ENCODE measurements around the gene RNF215.

The RNF215 gene

GRCh38 chr22:30425616-30426387 lies 38.6 kb upstream of the RNF215 start, which contains the start of gene MTFP1:
Gene MTFP1, plus strand, starts transcription at chr22:30425768. Its CDS starts 112 bp downstream, at chr22:30425880.
- H2BK5ac ChIP-seq (ENCODE audit: low read depth, low read length, poor library complexity), result peak within 1 kb of the TSS; percentile 51
- H4K12ac ChIP-seq (ENCODE audit: low read depth, low read length), result peak within 1 kb of the TSS; percentile 54
- peak within 1 kb of the TSS; percentile 89 for H3K4me3 ChIP-seq (ENCODE audit: low read depth, low read length)
- peak; percentile 66 to 72 for DNase-seq
- WGBS (ENCODE audit: extremely low coverage, insufficient coverage, insufficient read length), result no CpG with 5 or more reads among the region's 61 CpGs
- peaks cover 7 to 8% of the 10 kb centered on the region in 2 experiments for H3K36me3 ChIP-seq (ENCODE audit: control insufficient read depth in 1 of 2, insufficient read depth in 2 of 2, low read length in 2 of 2)
- H3K79me2 ChIP-seq (ENCODE audit: control insufficient read depth, insufficient read depth, low read length, poor library complexity), result peaks cover 8% of the 10 kb centered on the region
- H4K8ac ChIP-seq (ENCODE audit: low read depth, low read length), result peak within 1 kb of the TSS; percentile 87
- H3K9ac ChIP-seq (ENCODE audit: low read length), result peak within 1 kb of the TSS; percentile 68
- H4K91ac ChIP-seq (ENCODE audit: low read depth, low read length), result peak within 1 kb of the TSS; percentile 72
- H2BK12ac ChIP-seq (ENCODE audit: low read length), result peak within 1 kb of the TSS; percentile 44
- peak within 1 kb of the TSS; percentile 93 for H3K18ac ChIP-seq (ENCODE audit: low read length)
- peak within 1 kb of the TSS; percentile 88 for H2AFZ ChIP-seq (ENCODE audit: insufficient read depth, low read length, poor library complexity)
- H3K23ac ChIP-seq (ENCODE audit: low read length), result no peak within 1 kb of the TSS
- no peaks in the 10 kb centered on the region for H3K27me3 ChIP-seq (ENCODE audit: insufficient read depth, low read length)
- peaks cover 10 to 24% of the 10 kb centered on the region in 2 experiments for H3K4me1 ChIP-seq (ENCODE audit: control insufficient read depth in 1 of 2, insufficient read depth in 2 of 2, low read length in 2 of 2)
- H3K14ac ChIP-seq (ENCODE audit: low read length), result peak within 1 kb of the TSS; percentile 79
- H2AK5ac ChIP-seq (ENCODE audit: low read length), result peak within 1 kb of the TSS; percentile 15
- peak within 1 kb of the TSS; percentile 61 for H3K4me2 ChIP-seq (ENCODE audit: low read length)
- H3K79me1 ChIP-seq (ENCODE audit: low read length), result peaks cover 15% of the 10 kb centered on the region
- H3K27ac ChIP-seq (ENCODE audit: low read depth, low read length), result peak within 1 kb of the TSS; percentile 48
- peaks cover 4% of the 10 kb centered on the region for H3K9me3 ChIP-seq (ENCODE audit: insufficient read depth, low read depth, low read length)
- peak within 1 kb of the TSS; percentile 84 for H2BK120ac ChIP-seq (ENCODE audit: insufficient read depth, low read length, poor library complexity)
- H3K4ac ChIP-seq (ENCODE audit: low read depth, low read length), result peak within 1 kb of the TSS; percentile 57

GRCh38 chr22:30425327-30425615 lies 38.1 kb upstream of the RNF215 start:
- WGBS (ENCODE audit: extremely low coverage, insufficient coverage, insufficient read length), result no CpG with 5 or more reads among the region's 9 CpGs
- H3K79me1 ChIP-seq (ENCODE audit: low read length), result peaks cover 15% of the 10 kb centered on the region
- DNase-seq, result no peak

GRCh38 chr22:30424534-30425326 lies 37.5 kb upstream of the RNF215 start:
- WGBS (ENCODE audit: extremely low coverage, insufficient coverage, insufficient read length), result no CpG with 5 or more reads among the region's 20 CpGs
- peak overlapping the region; percentile 13 for H2BK120ac ChIP-seq (ENCODE audit: insufficient read depth, low read length, poor library complexity)
- H3K4ac ChIP-seq (ENCODE audit: low read depth, low read length), result no peak overlapping the region

More at GRCh38 chr22:30425327-30425615, 38.1 kb upstream of the RNF215 start:
- H3K4me1 ChIP-seq (ENCODE audit: control insufficient read depth in 1 of 2, insufficient read depth in 2 of 2, low read length in 2 of 2), result peaks cover 10 to 26% of the 10 kb centered on the region in 2 experiments
- no peak overlapping the region for H3K23ac ChIP-seq (ENCODE audit: low read length)
- no peak overlapping the region for H3K18ac ChIP-seq (ENCODE audit: low read length)
- H3K9ac ChIP-seq (ENCODE audit: low read length), result peak overlapping the region; percentile 47
- H4K12ac ChIP-seq (ENCODE audit: low read depth, low read length), result no peak overlapping the region
- H3K79me2 ChIP-seq (ENCODE audit: control insufficient read depth, insufficient read depth, low read length, poor library complexity), result peaks cover 8% of the 10 kb centered on the region
- no peak overlapping the region for H3K14ac ChIP-seq (ENCODE audit: low read length)
- H2BK5ac ChIP-seq (ENCODE audit: low read depth, low read length, poor library complexity), result no peak overlapping the region
- H3K4ac ChIP-seq (ENCODE audit: low read depth, low read length), result no peak overlapping the region
- H3K36me3 ChIP-seq (ENCODE audit: control insufficient read depth in 1 of 2, insufficient read depth in 2 of 2, low read length in 2 of 2), result peaks cover 7 to 8% of the 10 kb centered on the region in 2 experiments
- H2BK12ac ChIP-seq (ENCODE audit: low read length), result peak overlapping the region; percentile 27
- no peak overlapping the region for H3K27ac ChIP-seq (ENCODE audit: low read depth, low read length)
- H2AFZ ChIP-seq (ENCODE audit: insufficient read depth, low read length, poor library complexity), result peak overlapping the region; percentile 88
- H3K27me3 ChIP-seq (ENCODE audit: insufficient read depth, low read length), result no peaks in the 10 kb centered on the region
- H4K8ac ChIP-seq (ENCODE audit: low read depth, low read length), result peak overlapping the region; percentile 63
- H2BK120ac ChIP-seq (ENCODE audit: insufficient read depth, low read length, poor library complexity), result no peak overlapping the region
- H3K4me2 ChIP-seq (ENCODE audit: low read length), result peak overlapping the region; percentile 59
- H4K91ac ChIP-seq (ENCODE audit: low read depth, low read length), result no peak overlapping the region
- H3K9me3 ChIP-seq (ENCODE audit: insufficient read depth, low read depth, low read length), result peaks cover 4% of the 10 kb centered on the region
- no peak overlapping the region for H2AK5ac ChIP-seq (ENCODE audit: low read length)
- H3K4me3 ChIP-seq (ENCODE audit: low read depth, low read length), result peak overlapping the region; percentile 89

GRCh38 chr22:30423959-30424533 lies 36.8 kb upstream of the RNF215 start:
- Histone ChIP-seq H3K79me1 (ENCODE audit: low read length) (peaks cover 15% of the 10 kb centered on the region), H3K4me3 (ENCODE audit: low read depth, low read length) (peak overlapping the region; percentile 48), H3K23ac (ENCODE audit: low read length) (no peak overlapping the region), H3K4me2 (ENCODE audit: low read length) (peak overlapping the region; percentile 61), H4K91ac (ENCODE audit: low read depth, low read length) (no peak overlapping the region), H2AK5ac (ENCODE audit: low read length) (no peak overlapping the region), H3K4me1 (ENCODE audit: control insufficient read depth in 1 of 2, insufficient read depth in 2 of 2, low read length in 2 of 2) (peaks cover 10 to 28% of the 10 kb centered on the region in 2 experiments), H2BK12ac (ENCODE audit: low read length) (no peak overlapping the region), H3K14ac (ENCODE audit: low read length) (no peak overlapping the region), H3K36me3 (ENCODE audit: control insufficient read depth in 1 of 2, insufficient read depth in 2 of 2, low read length in 2 of 2) (peaks cover 7 to 8% of the 10 kb centered on the region in 2 experiments), H3K27me3 (ENCODE audit: insufficient read depth, low read length) (no peaks in the 10 kb centered on the region), H2BK120ac (ENCODE audit: insufficient read depth, low read length, poor library complexity) (no peak overlapping the region), H3K9me3 (ENCODE audit: insufficient read depth, low read depth, low read length) (peaks cover 4% of the 10 kb centered on the region), H3K18ac (ENCODE audit: low read length) (no peak overlapping the region), H4K8ac (ENCODE audit: low read depth, low read length) (peak overlapping the region; percentile 68), H3K27ac (ENCODE audit: low read depth, low read length) (peak overlapping the region; percentile 57), H2BK5ac (ENCODE audit: low read depth, low read length, poor library complexity) (no peak overlapping the region), H3K4ac (ENCODE audit: low read depth, low read length) (no peak overlapping the region), H3K9ac (ENCODE audit: low read length) (no peak overlapping the region), H4K12ac (ENCODE audit: low read depth, low read length) (no peak overlapping the region), H3K79me2 (ENCODE audit: control insufficient read depth, insufficient read depth, low read length, poor library complexity) (peaks cover 8% of the 10 kb centered on the region), H2AFZ (ENCODE audit: insufficient read depth, low read length, poor library complexity) (no peak overlapping the region)
- peak; percentile 100 for DNase-seq
- WGBS (ENCODE audit: extremely low coverage, insufficient coverage, insufficient read length), result no CpG with 5 or more reads among the region's 31 CpGs

More at GRCh38 chr22:30424534-30425326, 37.5 kb upstream of the RNF215 start:
- Histone ChIP-seq H3K36me3 (ENCODE audit: control insufficient read depth in 1 of 2, insufficient read depth in 2 of 2, low read length in 2 of 2) (peaks cover 7 to 8% of the 10 kb centered on the region in 2 experiments), H4K8ac (ENCODE audit: low read depth, low read length) (peak overlapping the region; percentile 68), H2BK12ac (ENCODE audit: low read length) (peak overlapping the region; percentile 44), H2BK5ac (ENCODE audit: low read depth, low read length, poor library complexity) (no peak overlapping the region), H2AFZ (ENCODE audit: insufficient read depth, low read length, poor library complexity) (peak overlapping the region; percentile 43), H3K4me2 (ENCODE audit: low read length) (peak overlapping the region; percentile 61), H2AK5ac (ENCODE audit: low read length) (peak overlapping the region; percentile 15), H3K79me2 (ENCODE audit: control insufficient read depth, insufficient read depth, low read length, poor library complexity) (peaks cover 8% of the 10 kb centered on the region), H3K4me1 (ENCODE audit: control insufficient read depth in 1 of 2, insufficient read depth in 2 of 2, low read length in 2 of 2) (peaks cover 10 to 28% of the 10 kb centered on the region in 2 experiments), H3K79me1 (ENCODE audit: low read length) (peaks cover 15% of the 10 kb centered on the region), H4K12ac (ENCODE audit: low read depth, low read length) (no peak overlapping the region), H4K91ac (ENCODE audit: low read depth, low read length) (peak overlapping the region; percentile 34), H3K9me3 (ENCODE audit: insufficient read depth, low read depth, low read length) (peaks cover 4% of the 10 kb centered on the region), H3K23ac (ENCODE audit: low read length) (no peak overlapping the region), H3K9ac (ENCODE audit: low read length) (no peak overlapping the region), H3K27me3 (ENCODE audit: insufficient read depth, low read length) (no peaks in the 10 kb centered on the region), H3K18ac (ENCODE audit: low read length) (peak overlapping the region; percentile 2), H3K27ac (ENCODE audit: low read depth, low read length) (peak overlapping the region; percentile 57), H3K14ac (ENCODE audit: low read length) (peak overlapping the region; percentile 15), H3K4me3 (ENCODE audit: low read depth, low read length) (no peak overlapping the region)
- DNase-seq, result no peak

Data from trophoblast cell (in vitro differentiated cells and primary cell).